ENCODE results near the gene TRPT1. TPM values are rescaled to one million over a fixed set of nuclear protein-coding genes. Genes with fewer than 3 reads are reported as not detected.

Gene TRPT1
- total RNA-seq, 1 donor from 2014 or later: 27.7 TPM

GRCh38 chr11:64222651-64223000 is 3.4 kb downstream of the TRPT1 start:
- H3K4me1 ChIP-seq: peaks cover 35% of the 10 kb centered on the region
- TF ChIP-seq, protein P1, sequence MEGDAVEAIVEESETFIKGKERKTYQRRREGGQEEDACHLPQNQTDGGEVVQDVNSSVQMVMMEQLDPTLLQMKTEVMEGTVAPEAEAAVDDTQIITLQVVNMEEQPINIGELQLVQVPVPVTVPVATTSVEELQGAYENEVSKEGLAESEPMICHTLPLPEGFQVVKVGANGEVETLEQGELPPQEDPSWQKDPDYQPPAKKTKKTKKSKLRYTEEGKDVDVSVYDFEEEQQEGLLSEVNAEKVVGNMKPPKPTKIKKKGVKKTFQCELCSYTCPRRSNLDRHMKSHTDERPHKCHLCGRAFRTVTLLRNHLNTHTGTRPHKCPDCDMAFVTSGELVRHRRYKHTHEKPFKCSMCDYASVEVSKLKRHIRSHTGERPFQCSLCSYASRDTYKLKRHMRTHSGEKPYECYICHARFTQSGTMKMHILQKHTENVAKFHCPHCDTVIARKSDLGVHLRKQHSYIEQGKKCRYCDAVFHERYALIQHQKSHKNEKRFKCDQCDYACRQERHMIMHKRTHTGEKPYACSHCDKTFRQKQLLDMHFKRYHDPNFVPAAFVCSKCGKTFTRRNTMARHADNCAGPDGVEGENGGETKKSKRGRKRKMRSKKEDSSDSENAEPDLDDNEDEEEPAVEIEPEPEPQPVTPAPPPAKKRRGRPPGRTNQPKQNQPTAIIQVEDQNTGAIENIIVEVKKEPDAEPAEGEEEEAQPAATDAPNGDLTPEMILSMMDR (IDR thresholded peaks at IDR 0.05): no peak
- TF ChIP-seq POLR2AphosphoS5 (IDR thresholded peaks at IDR 0.05; ENCODE audit: insufficient read depth in 1 of 2, low read depth in 1 of 2) (no peak), POLR2A (IDR thresholded peaks at IDR 0.05) (no peak)
- H3K27ac ChIP-seq: no peak overlapping the region
- no peak for DNase-seq (ENCODE audit: extremely low spot score in 2 of 2)
- H3K27me3 ChIP-seq: no peaks in the 10 kb centered on the region
- intact Hi-C loops (cut with DNase I): no loop called here
- no peak overlapping the region for H3K4me3 ChIP-seq
- no peaks in the 10 kb centered on the region for H3K36me3 ChIP-seq
- no peaks in the 10 kb centered on the region for H3K9me3 ChIP-seq

DNA sequence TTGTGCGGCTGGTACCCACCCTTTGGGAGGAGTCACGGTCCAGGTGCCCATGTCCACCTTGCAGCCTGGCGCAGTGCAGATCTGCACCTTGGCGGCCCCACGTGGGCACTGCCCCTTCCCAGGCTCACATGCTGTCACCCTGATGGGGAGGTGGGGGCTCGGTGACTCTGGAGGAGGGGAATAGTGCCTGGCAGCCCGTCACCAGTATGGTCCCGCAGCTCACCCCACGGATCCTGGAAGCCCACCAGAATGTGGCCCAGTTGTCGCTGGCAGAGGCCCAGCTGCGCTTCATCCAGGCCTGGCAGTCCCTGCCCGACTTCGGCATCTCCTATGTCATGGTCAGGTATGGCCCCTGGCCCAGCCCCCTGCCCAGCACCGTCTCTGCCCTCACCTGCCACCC is 5.2 kb downstream of the TRPT1 start:
- H3K27ac ChIP-seq: no peak overlapping the region
- H3K36me3 ChIP-seq: no peaks in the 10 kb centered on the region
- H3K9me3 ChIP-seq: no peaks in the 10 kb centered on the region
- intact Hi-C loops (cut with DNase I): no loop called here
- peaks cover 22% of the 10 kb centered on the region for H3K4me1 ChIP-seq
- no peaks in the 10 kb centered on the region for H3K27me3 ChIP-seq
- no peak for DNase-seq (ENCODE audit: extremely low spot score in 2 of 2)
- no peak for TF ChIP-seq POLR2AphosphoS5 (IDR thresholded peaks at IDR 0.05; ENCODE audit: insufficient read depth in 1 of 2, low read depth in 1 of 2)
- TF ChIP-seq, protein P1 (IDR thresholded peaks at IDR 0.05): no peak
- no peak for TF ChIP-seq POLR2A (IDR thresholded peaks at IDR 0.05)
- H3K4me3 ChIP-seq: no peak overlapping the region

GRCh38 chr11:64220271-64220670 is 5.7 kb downstream of the TRPT1 start:
- H3K27ac ChIP-seq: no peak overlapping the region
- no peak overlapping the region for H3K4me3 ChIP-seq
- H3K27me3 ChIP-seq: no peaks in the 10 kb centered on the region
- DNase-seq (ENCODE audit: extremely low spot score in 2 of 2): no peak
- intact Hi-C loops (cut with DNase I): no loop called here
- peaks cover 17% of the 10 kb centered on the region for H3K4me1 ChIP-seq
- no peak for TF ChIP-seq POLR2A (IDR thresholded peaks at IDR 0.05)
- no peak for TF ChIP-seq POLR2AphosphoS5 (IDR thresholded peaks at IDR 0.05; ENCODE audit: insufficient read depth in 1 of 2, low read depth in 1 of 2)
- TF ChIP-seq, protein P1 (IDR thresholded peaks at IDR 0.05): no peak
- H3K36me3 ChIP-seq: no peaks in the 10 kb centered on the region
- no peaks in the 10 kb centered on the region for H3K9me3 ChIP-seq

GRCh38 chr11:64219755-64220154 is 6.2 kb downstream of the TRPT1 start:
- DNase-seq (ENCODE audit: extremely low spot score in 2 of 2): no peak
- intact Hi-C loops (cut with DNase I): no loop called here
- no peaks in the 10 kb centered on the region for H3K9me3 ChIP-seq
- TF ChIP-seq POLR2AphosphoS5 (IDR thresholded peaks at IDR 0.05; ENCODE audit: insufficient read depth in 1 of 2, low read depth in 1 of 2): no peak
- TF ChIP-seq, protein P1 (IDR thresholded peaks at IDR 0.05): no peak
- TF ChIP-seq POLR2A (IDR thresholded peaks at IDR 0.05): no peak
- H3K4me1 ChIP-seq: peaks cover 12% of the 10 kb centered on the region
- H3K27ac ChIP-seq: no peak overlapping the region
- no peak overlapping the region for H3K4me3 ChIP-seq
- no peaks in the 10 kb centered on the region for H3K36me3 ChIP-seq
- no peaks in the 10 kb centered on the region for H3K27me3 ChIP-seq

- DNase-seq (ENCODE audit: extremely low spot score in 2 of 2): no peak
- Histone ChIP-seq H3K27ac (no peak overlapping the region), H3K9me3 (no peaks in the 10 kb centered on the region), H3K27me3 (no peaks in the 10 kb centered on the region), H3K4me1 (peaks cover 10% of the 10 kb centered on the region), H3K36me3 (no peaks in the 10 kb centered on the region), H3K4me3 (no peak overlapping the region)
- intact Hi-C loops (cut with DNase I): no loop called here
- TF ChIP-seq, protein P1 (IDR thresholded peaks at IDR 0.05): no peak
- TF ChIP-seq POLR2A (IDR thresholded peaks at IDR 0.05) (no peak), POLR2AphosphoS5 (IDR thresholded peaks at IDR 0.05; ENCODE audit: insufficient read depth in 1 of 2, low read depth in 1 of 2) (no peak)
Observed at GRCh38 chr11:64219354-64219684, 6.7 kb downstream of the TRPT1 start.
